ENCODE results near the gene MYOG.

GRCh38 chr1:203033287-203033686, 52.5 kb downstream of the MYOG start:
- TF ChIP-seq CTCF (IDR thresholded peaks at IDR 0.05), result no peak
- no peak for TF ChIP-seq POLR2A (IDR thresholded peaks at IDR 0.05)

Measured in heart left ventricle (tissue), 13 donors.